H9 (cell line): ENCODE measurements around the gene PLD4. TPM values are rescaled to one million over a fixed set of nuclear protein-coding genes. Genes with fewer than 3 reads are reported as not detected.

Experiments
- DNase-seq: peaks from one replicate; pipeline ENCODE4 v3.0.0-alpha.2; 2017
- H2AFZ ChIP-seq: one replicate; pipeline ENCODE4 v1.6.1; 2013; ENCODE audit warnings: mild to moderate bottlenecking, low read length, control low read depth, moderate library complexity
- H2AK5ac ChIP-seq: 2 replicates; pipeline ENCODE4 v1.6.1; 2013; ENCODE audit warnings: low read length, control low read depth, mixed read lengths; ENCODE audit not compliant: insufficient read length
- H2BK120ac ChIP-seq: one replicate; pipeline ENCODE4 v1.6.1; 2013; ENCODE audit warnings: low read depth, mild to moderate bottlenecking, low read length, control low read depth, inconsistent platforms; ENCODE audit not compliant: poor library complexity, severe bottlenecking
- H2BK12ac ChIP-seq: 2 replicates; pipeline ENCODE4 v1.6.1; 2013; ENCODE audit warnings: low read length, control low read depth, mixed read lengths, low read depth; ENCODE audit not compliant: insufficient read length
- H2BK15ac ChIP-seq: 2 replicates; pipeline ENCODE4 v1.6.1; 2013; ENCODE audit warnings: low read depth, low read length, control low read depth
- H2BK20ac ChIP-seq: one replicate; pipeline ENCODE4 v1.6.1; 2013; ENCODE audit warnings: low read depth, mild to moderate bottlenecking, low read length, control low read depth, inconsistent platforms; ENCODE audit not compliant: poor library complexity, severe bottlenecking
- H2BK5ac ChIP-seq: 2 replicates; pipeline ENCODE4 v1.6.1; 2013; ENCODE audit warnings: low read length, control low read depth, mixed read lengths; ENCODE audit not compliant: insufficient read length
- H3K14ac ChIP-seq: 2 replicates; pipeline ENCODE4 v1.6.1; 2013; ENCODE audit warnings: low read length, control low read depth; ENCODE audit not compliant: insufficient read depth
- H3K18ac ChIP-seq: 2 replicates; pipeline ENCODE4 v1.6.1; 2013; ENCODE audit warnings: low read depth, mild to moderate bottlenecking, mixed read lengths, low read length, control low read depth; ENCODE audit not compliant: insufficient read length
- H3K23ac ChIP-seq: 2 replicates; pipeline ENCODE4 v1.6.1; 2013; ENCODE audit warnings: low read length, control low read depth, mixed read lengths, low read depth; ENCODE audit not compliant: insufficient read length
- H3K23me2 ChIP-seq: 2 replicates; pipeline ENCODE4 v1.6.1; 2013; ENCODE audit warnings: low read depth, mild to moderate bottlenecking, mixed read lengths, low read length, control low read depth; ENCODE audit not compliant: insufficient read length, poor library complexity, severe bottlenecking
- H3K27ac ChIP-seq: 2 replicates; pipeline ENCODE4 v1.5.1; 2013; ENCODE audit warnings: low read length, control low read depth, mixed read lengths, low read depth; ENCODE audit not compliant: insufficient read length
- H3K27me3 ChIP-seq: 2 replicates; pipeline ENCODE4 v1.6.1; 2013; ENCODE audit warnings: low read length, control low read depth, inconsistent platforms; ENCODE audit not compliant: insufficient read depth
- H3K4ac ChIP-seq: 2 replicates; pipeline ENCODE4 v1.6.1; 2013; ENCODE audit warnings: low read depth, mild to moderate bottlenecking, control low read depth, inconsistent platforms, low read length, moderate library complexity
- H3K4me1 ChIP-seq: 2 replicates; pipeline ENCODE4 v1.6.1; 2013; ENCODE audit warnings: low read length, control low read depth, inconsistent platforms; ENCODE audit not compliant: insufficient read depth
- H3K4me2 ChIP-seq: 2 replicates; pipeline ENCODE4 v1.6.1; 2013; ENCODE audit warnings: low read length, control low read depth, mixed read lengths; ENCODE audit not compliant: insufficient read length, insufficient read depth
- H3K56ac ChIP-seq: 2 replicates; pipeline ENCODE4 v1.6.1; 2013; ENCODE audit warnings: low read depth, mild to moderate bottlenecking, mixed read lengths, low read length, control low read depth; ENCODE audit not compliant: insufficient read length
- H3K79me1 ChIP-seq: 2 replicates; pipeline ENCODE4 v1.6.1; 2013; ENCODE audit warnings: low read depth, mild to moderate bottlenecking, moderate library complexity, low read length, control low read depth, inconsistent platforms; ENCODE audit not compliant: insufficient read depth, poor library complexity, severe bottlenecking
- H3K79me2 ChIP-seq: 2 replicates; pipeline ENCODE4 v1.6.1; 2013; ENCODE audit warnings: low read length, control low read depth, inconsistent platforms; ENCODE audit not compliant: insufficient read depth
- H3K9ac ChIP-seq: 2 replicates; pipeline ENCODE4 v1.6.1; 2013; ENCODE audit warnings: low read length, control low read depth, mixed read lengths; ENCODE audit not compliant: insufficient read length; ENCODE audit errors: extremely low read depth
- H3K9me3 ChIP-seq: one replicate; pipeline ENCODE4 v1.6.1; 2013; ENCODE audit warnings: low read depth, low read length, inconsistent platforms; ENCODE audit not compliant: control insufficient read depth
- H3T11ph ChIP-seq: one replicate; pipeline ENCODE4 v1.6.1; 2013; ENCODE audit warnings: mild to moderate bottlenecking, low read length, control low read depth, inconsistent platforms
- H4K20me1 ChIP-seq: one replicate; pipeline ENCODE4 v1.6.1; 2013; ENCODE audit not compliant: control insufficient read depth, insufficient read length, insufficient read depth
- H4K5ac ChIP-seq: 2 replicates; pipeline ENCODE4 v1.6.1; 2013; ENCODE audit warnings: low read depth, mild to moderate bottlenecking, mixed read lengths, low read length, control low read depth; ENCODE audit not compliant: insufficient read length
- H4K8ac ChIP-seq: replicated peaks from 2 replicates; pipeline ENCODE4 v1.6.1; 2013; ENCODE audit warnings: low read length, control low read depth, mixed read lengths, low read depth; ENCODE audit not compliant: insufficient read length
- H4K91ac ChIP-seq: 2 replicates; pipeline ENCODE4 v1.6.1; 2013; ENCODE audit warnings: low read depth, mild to moderate bottlenecking, moderate library complexity, mixed read lengths, low read length, control low read depth; ENCODE audit not compliant: insufficient read length
- H3K27ac Mint-ChIP-seq, 3 experiments: 2 replicates in 2 of 3; 3 replicates in 1 of 3; pipeline ENCODE4 v1.8.0; 2020 to 2021; ENCODE audit warnings: mixed read lengths in 3 of 3, mild to moderate bottlenecking in 1 of 3, moderate library complexity in 1 of 3
- H3K27me3 Mint-ChIP-seq: 2 replicates; pipeline ENCODE4 v1.8.0; 2021; ENCODE audit warnings: low read depth, mild to moderate bottlenecking, moderate library complexity, mixed read lengths
- H3K36me3 Mint-ChIP-seq, 3 experiments: 2 replicates in 2 of 3; 3 replicates in 1 of 3; pipeline ENCODE4 v1.8.0; 2020 to 2021; ENCODE audit warnings: low read depth in 3 of 3, mixed read lengths in 3 of 3; ENCODE audit not compliant: insufficient read depth in 1 of 3
- H3K4me1 Mint-ChIP-seq, 2 experiments: 2 replicates each; pipeline ENCODE4 v1.8.0; 2020; ENCODE audit warnings: mixed read lengths in 2 of 2
- H3K4me3 Mint-ChIP-seq, 2 experiments: 2 replicates in 1 of 2; 3 replicates in 1 of 2; pipeline ENCODE4 v1.8.0; 2020 to 2021; ENCODE audit warnings: mild to moderate bottlenecking in 2 of 2, mixed read lengths in 2 of 2, moderate library complexity in 1 of 2
- H3K9me3 Mint-ChIP-seq, 2 experiments: 2 replicates in 1 of 2; 3 replicates in 1 of 2; pipeline ENCODE4 v1.8.0; 2020; ENCODE audit warnings: mild to moderate bottlenecking in 2 of 2, mixed read lengths in 2 of 2, moderate library complexity in 1 of 2
- WGBS: extraction: QIAGEN DNeasy Blood & Tissue Kit; methylation state at CpG from one replicate; pipeline ENCODE4 v1.1.7; 2013; ENCODE audit warnings: missing lambda C conversion rate, low lambda C conversion rate, mixed read lengths; ENCODE audit not compliant: insufficient read length; ENCODE audit errors: extremely low coverage; 5-methylcytosine and 5-hydroxymethylcytosine counted together
- total RNA-seq: library from RNA; stranded (reverse); gene quantifications from 2 replicates; pipeline ENCODE4 v1.2.1, GENCODE V29; 2021
- TF ChIP-seq, protein P1 (sequence below): fragments of 200-600 bp; sonication (generic); conservative IDR thresholded peaks from 3 replicates; pipeline ENCODE4 v1.8.0; 2021; ENCODE audit warnings: antibody characterized with exemption, mild to moderate bottlenecking

Gene PLD4
- total RNA-seq, 1 experiment from 2014 or later = not detected

GRCh38 chr14:104979758-104980610 is 55.3 kb downstream of the PLD4 start:
- H3K79me1 ChIP-seq = no peaks in the 10 kb centered on the region
- no peaks in the 10 kb centered on the region for H3K4me1 ChIP-seq
- H3K23me2 ChIP-seq = no peaks in the 10 kb centered on the region
- H3K9me3 ChIP-seq = no peaks in the 10 kb centered on the region
- H3K9me3 Mint-ChIP-seq = no peaks in the 10 kb centered on the region; a peak in 2 of 5 replicates
- TF ChIP-seq, protein P1, sequence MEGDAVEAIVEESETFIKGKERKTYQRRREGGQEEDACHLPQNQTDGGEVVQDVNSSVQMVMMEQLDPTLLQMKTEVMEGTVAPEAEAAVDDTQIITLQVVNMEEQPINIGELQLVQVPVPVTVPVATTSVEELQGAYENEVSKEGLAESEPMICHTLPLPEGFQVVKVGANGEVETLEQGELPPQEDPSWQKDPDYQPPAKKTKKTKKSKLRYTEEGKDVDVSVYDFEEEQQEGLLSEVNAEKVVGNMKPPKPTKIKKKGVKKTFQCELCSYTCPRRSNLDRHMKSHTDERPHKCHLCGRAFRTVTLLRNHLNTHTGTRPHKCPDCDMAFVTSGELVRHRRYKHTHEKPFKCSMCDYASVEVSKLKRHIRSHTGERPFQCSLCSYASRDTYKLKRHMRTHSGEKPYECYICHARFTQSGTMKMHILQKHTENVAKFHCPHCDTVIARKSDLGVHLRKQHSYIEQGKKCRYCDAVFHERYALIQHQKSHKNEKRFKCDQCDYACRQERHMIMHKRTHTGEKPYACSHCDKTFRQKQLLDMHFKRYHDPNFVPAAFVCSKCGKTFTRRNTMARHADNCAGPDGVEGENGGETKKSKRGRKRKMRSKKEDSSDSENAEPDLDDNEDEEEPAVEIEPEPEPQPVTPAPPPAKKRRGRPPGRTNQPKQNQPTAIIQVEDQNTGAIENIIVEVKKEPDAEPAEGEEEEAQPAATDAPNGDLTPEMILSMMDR = no peak
- H3K27me3 ChIP-seq = peaks cover 14% of the 10 kb centered on the region; the same call in 1 of the 2 replicates
- H2BK5ac ChIP-seq = no peak overlapping the region
- WGBS = no CpG with 5 or more reads among the region's 19 CpGs
- no peak overlapping the region for H2BK15ac ChIP-seq
- peaks cover 59% of the 10 kb centered on the region for H3K27me3 Mint-ChIP-seq
- no peak overlapping the region for H2AK5ac ChIP-seq
- no peak overlapping the region for H3K18ac ChIP-seq
- no peaks in the 10 kb centered on the region for H3K79me2 ChIP-seq
- H3K36me3 Mint-ChIP-seq = no peaks in the 10 kb centered on the region
- H4K91ac ChIP-seq = no peak overlapping the region
- no peak overlapping the region for H3K4me2 ChIP-seq
- no peak overlapping the region for H2BK20ac ChIP-seq
- no peak overlapping the region for H2AFZ ChIP-seq
- no peak overlapping the region for H3K9ac ChIP-seq
- no peak overlapping the region for H3K56ac ChIP-seq
- no peak overlapping the region for H3K4ac ChIP-seq
- peak overlapping the region in 1 of 2 experiments; percentile 19; a peak in 1 of 5 replicates for H3K4me3 Mint-ChIP-seq
- peak; percentile 32 for DNase-seq
- H3K27ac Mint-ChIP-seq = no peak overlapping the region; a peak in 1 of 7 replicates
- no peak overlapping the region for H3T11ph ChIP-seq
- H3K23ac ChIP-seq = no peak overlapping the region
- no peak overlapping the region for H4K5ac ChIP-seq
- H2BK12ac ChIP-seq = no peak overlapping the region
- no peak overlapping the region for H3K14ac ChIP-seq
- no peak overlapping the region for H4K8ac ChIP-seq
- H4K20me1 ChIP-seq = peaks cover 7% of the 10 kb centered on the region
- H2BK120ac ChIP-seq = no peak overlapping the region
- H3K4me1 Mint-ChIP-seq = peaks cover 17 to 28% of the 10 kb centered on the region in 2 experiments
- no peak overlapping the region for H3K27ac ChIP-seq
